Keratinocyte (primary cell): ENCODE results near the gene ETFA. TPM values are rescaled to one million over a fixed set of nuclear protein-coding genes. Genes with fewer than 3 reads are reported as not detected.

Experiments used
- DNase-seq: peaks from one replicate; pipeline ENCODE4 v3.0.0-alpha.2; 2011; ENCODE audit warnings: low read depth, missing footprints, low spot score
- FAIRE-seq: peaks from 2 replicates; lab custom pipeline; 2011; peaks lifted over from hg19 to GRCh38; lab: Jason Lieb, UNC
- H2AFZ ChIP-seq: 2 replicates; pipeline ENCODE4 v1.6.0; 2012; ENCODE audit warnings: low read length, control low read depth, inconsistent platforms; ENCODE audit not compliant: control insufficient read depth
- H3K27ac ChIP-seq: 2 replicates; pipeline ENCODE4 v1.5.1; 2011; ENCODE audit warnings: low read length; ENCODE audit not compliant: control insufficient read depth, insufficient read depth
- H3K27me3 ChIP-seq: 3 replicates; pipeline ENCODE4 v1.6.0; 2011; ENCODE audit warnings: low read length; ENCODE audit not compliant: control insufficient read depth, insufficient read depth; ENCODE audit errors: extremely low read depth
- H3K36me3 ChIP-seq, 2 experiments: 2 replicates in 1 of 2; 3 replicates in 1 of 2; pipeline ENCODE4 v1.5.1; 2011; ENCODE audit warnings: low read length in 2 of 2, mild to moderate bottlenecking in 1 of 2; ENCODE audit not compliant: control insufficient read depth in 2 of 2, insufficient read depth in 2 of 2; ENCODE audit errors: extremely low read depth in 1 of 2
- H3K4me1 ChIP-seq: 3 replicates; pipeline ENCODE4 v1.5.1; 2011; ENCODE audit warnings: low read length; ENCODE audit not compliant: control insufficient read depth, insufficient read depth; ENCODE audit errors: extremely low read depth
- H3K4me2 ChIP-seq: 3 replicates; pipeline ENCODE4 v1.6.0; 2011; ENCODE audit warnings: low read depth, low read length; ENCODE audit not compliant: control insufficient read depth, insufficient read depth; ENCODE audit errors: extremely low read depth
- H3K4me3 ChIP-seq, 3 experiments: fragments of 200-600 bp in 1 of 3; sonication (generic) in 1 of 3; 2 replicates in 2 of 3; 3 replicates in 1 of 3; pipeline ENCODE4 v1.5.1; 2011 to 2016; ENCODE audit warnings: low read length in 3 of 3, mild to moderate bottlenecking in 3 of 3, control low read depth in 2 of 3, inconsistent platforms in 1 of 3, low read depth in 1 of 3, mixed read lengths in 1 of 3, mixed run types in 1 of 3, moderate library complexity in 1 of 3; ENCODE audit not compliant: control insufficient read depth in 2 of 3, insufficient read depth in 2 of 3; ENCODE audit errors: extremely low read depth in 1 of 3
- H3K79me2 ChIP-seq: 2 replicates; pipeline ENCODE4 v1.6.0; 2012; ENCODE audit warnings: low read length; ENCODE audit not compliant: control insufficient read depth, insufficient read depth
- H3K9ac ChIP-seq: 3 replicates; pipeline ENCODE4 v1.6.0; 2011; ENCODE audit warnings: low read length; ENCODE audit not compliant: control insufficient read depth, insufficient read depth; ENCODE audit errors: extremely low read depth
- H3K9me1 ChIP-seq: 3 replicates; pipeline ENCODE4 v1.6.0; 2011; ENCODE audit warnings: low read length; ENCODE audit not compliant: control insufficient read depth, insufficient read depth; ENCODE audit errors: extremely low read depth
- H3K9me3 ChIP-seq: 2 replicates; pipeline ENCODE4 v1.5.1; 2012; ENCODE audit warnings: low read depth, low read length; ENCODE audit not compliant: control insufficient read depth
- H4K20me1 ChIP-seq: 3 replicates; pipeline ENCODE4 v1.6.0; 2011; ENCODE audit warnings: low read length; ENCODE audit not compliant: control insufficient read depth, insufficient read depth; ENCODE audit errors: extremely low read depth
- EZH2 ChIP-seq: IDR thresholded peaks from one replicate; pipeline ENCODE4 v1.6.1; 2012; ENCODE audit warnings: inconsistent platforms, mild to moderate bottlenecking, low read length, moderate library complexity
- dilution Hi-C: fragments of 300-500 bp; cut with MboI; formaldehyde crosslinking; loops from one replicate; pipeline ENCODE4 v1.7.0; 2020; ENCODE audit warnings: low sequenced_read_pairs; ENCODE audit not compliant: extremely low pct_ligation_motif_present
- polyA plus RNA-seq, 5 experiments: library from polyadenylated mRNA; depleted of rRNA in 3 of 5; stranded (reverse) in 3 of 5; stranded (forward) in 1 of 5; unstranded in 1 of 5; fragments of >200 nt; gene quantifications; 1 replicate in 1 of 5; 2 replicates in 3 of 5; 3 replicates in 1 of 5; pipeline versions ENCODE4 v1.2.1 to v1.2.3, GENCODE V29; 2011 to 2012; ENCODE audit warnings: missing spikeins in 2 of 5, low read depth in 1 of 5, low replicate concordance in 1 of 5
- TF ChIP-seq, protein P1 (sequence below), 3 experiments: IDR thresholded peaks in 1 of 3; conservative IDR thresholded peaks in 1 of 3; optimal IDR thresholded peaks in 1 of 3; 2 replicates in 2 of 3; 3 replicates in 1 of 3; pipeline versions ENCODE3 to v1.5.1; 2011; ENCODE audit warnings: low read length in 3 of 3, mild to moderate bottlenecking in 3 of 3, moderate library complexity in 2 of 3, control low read depth in 1 of 3, inconsistent platforms in 1 of 3; ENCODE audit not compliant: insufficient read depth in 2 of 3; ENCODE audit errors: extremely low read depth in 1 of 3

The ETFA gene
- polyA plus RNA-seq, 1 donor (not counting 4 experiments of a cell fraction or from before 2014, with no cell fraction given) = 230 TPM

GRCh38 chr15:76347482-76348055 is 36.3 kb upstream of the ETFA start:
- Histone ChIP-seq H3K36me3 (no peaks in the 10 kb centered on the region), H4K20me1 (no peaks in the 10 kb centered on the region), H3K79me2 (no peaks in the 10 kb centered on the region), H3K9me3 (no peaks in the 10 kb centered on the region), H3K4me2 (no peak overlapping the region), H3K4me3 (no peak overlapping the region), H3K27ac (no peak overlapping the region), H2AFZ (no peak overlapping the region), H3K4me1 (peaks cover 3% of the 10 kb centered on the region), H3K9me1 (no peaks in the 10 kb centered on the region), H3K27me3 (peaks cover 48% of the 10 kb centered on the region), H3K9ac (no peak overlapping the region)
- DNase-seq (no peak), FAIRE-seq (peak; percentile 66)
- TF ChIP-seq EZH2 = no peak
- TF ChIP-seq, protein P1, sequence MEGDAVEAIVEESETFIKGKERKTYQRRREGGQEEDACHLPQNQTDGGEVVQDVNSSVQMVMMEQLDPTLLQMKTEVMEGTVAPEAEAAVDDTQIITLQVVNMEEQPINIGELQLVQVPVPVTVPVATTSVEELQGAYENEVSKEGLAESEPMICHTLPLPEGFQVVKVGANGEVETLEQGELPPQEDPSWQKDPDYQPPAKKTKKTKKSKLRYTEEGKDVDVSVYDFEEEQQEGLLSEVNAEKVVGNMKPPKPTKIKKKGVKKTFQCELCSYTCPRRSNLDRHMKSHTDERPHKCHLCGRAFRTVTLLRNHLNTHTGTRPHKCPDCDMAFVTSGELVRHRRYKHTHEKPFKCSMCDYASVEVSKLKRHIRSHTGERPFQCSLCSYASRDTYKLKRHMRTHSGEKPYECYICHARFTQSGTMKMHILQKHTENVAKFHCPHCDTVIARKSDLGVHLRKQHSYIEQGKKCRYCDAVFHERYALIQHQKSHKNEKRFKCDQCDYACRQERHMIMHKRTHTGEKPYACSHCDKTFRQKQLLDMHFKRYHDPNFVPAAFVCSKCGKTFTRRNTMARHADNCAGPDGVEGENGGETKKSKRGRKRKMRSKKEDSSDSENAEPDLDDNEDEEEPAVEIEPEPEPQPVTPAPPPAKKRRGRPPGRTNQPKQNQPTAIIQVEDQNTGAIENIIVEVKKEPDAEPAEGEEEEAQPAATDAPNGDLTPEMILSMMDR (optimal IDR thresholded peaks at IDR 0.05 in 1 of 3, IDR thresholded peaks at IDR 0.05 in 1 of 3, conservative IDR thresholded peaks at IDR 0.05 in 1 of 3; ENCODE audit: extremely low read depth in 1 of 3, insufficient read depth in 2 of 3, low read length in 3 of 3) = no peak
- dilution Hi-C loops = no loop called here

DNA sequence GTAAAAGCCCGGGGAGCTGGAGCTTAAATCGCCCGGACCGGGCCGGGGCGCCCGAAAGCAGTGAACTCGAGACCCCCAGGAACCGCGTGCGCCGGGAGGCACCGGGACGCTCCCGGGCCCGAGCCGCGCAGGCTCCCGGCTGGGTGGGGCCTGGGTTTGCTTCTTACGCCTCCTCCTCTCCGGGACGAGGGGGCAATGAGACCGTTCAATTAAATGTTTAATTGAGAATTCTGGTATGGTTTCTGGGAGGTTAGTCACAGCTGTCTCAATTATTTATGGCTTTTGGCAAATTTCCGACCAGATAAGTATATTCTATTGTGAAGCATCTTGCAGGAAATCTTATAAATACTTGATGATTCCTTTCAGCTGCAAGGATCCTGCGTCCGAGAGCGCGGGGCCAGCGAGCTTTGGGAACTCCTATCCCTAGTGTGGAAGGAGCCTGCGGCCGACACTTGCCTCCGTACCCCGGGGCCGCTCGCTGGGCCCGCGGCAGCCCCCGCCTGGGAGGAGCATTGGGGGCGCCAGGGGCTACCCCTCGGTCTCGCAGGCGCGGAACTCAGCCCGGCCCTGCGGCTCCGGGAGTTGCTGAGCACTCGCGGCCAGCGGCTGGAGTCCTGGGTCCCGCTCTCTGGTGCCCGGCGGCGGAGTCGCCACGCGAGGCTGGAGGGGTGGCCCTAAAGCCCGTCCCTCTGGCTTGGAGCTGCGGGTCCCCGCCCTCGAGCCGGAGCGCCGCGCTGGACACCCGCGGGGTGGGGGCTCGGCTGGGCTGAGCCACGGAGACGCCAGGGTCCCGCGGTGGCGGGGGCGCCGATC is 35.6 kb upstream of the ETFA start:
- H3K9ac ChIP-seq = peak overlapping the region; percentile 47
- no peaks in the 10 kb centered on the region for H4K20me1 ChIP-seq
- H2AFZ ChIP-seq = peak overlapping the region; percentile 66
- H3K36me3 ChIP-seq = no peaks in the 10 kb centered on the region
- no peak for FAIRE-seq
- TF ChIP-seq, protein P1 (optimal IDR thresholded peaks at IDR 0.05 in 1 of 3, IDR thresholded peaks at IDR 0.05 in 1 of 3, conservative IDR thresholded peaks at IDR 0.05 in 1 of 3; ENCODE audit: extremely low read depth in 1 of 3, insufficient read depth in 2 of 3, low read length in 3 of 3) = no peak
- TF ChIP-seq EZH2 = no peak
- H3K27me3 ChIP-seq = peaks cover 54% of the 10 kb centered on the region
- H3K9me1 ChIP-seq = no peaks in the 10 kb centered on the region
- peak overlapping the region; percentile 34 to 73 (median 70) for H3K4me3 ChIP-seq
- no peaks in the 10 kb centered on the region for H3K79me2 ChIP-seq
- dilution Hi-C loops = no loop called here
- no peaks in the 10 kb centered on the region for H3K9me3 ChIP-seq
- peak overlapping the region; percentile 85 for H3K4me2 ChIP-seq
- DNase-seq = no peak
- peaks cover 3% of the 10 kb centered on the region for H3K4me1 ChIP-seq
- H3K27ac ChIP-seq = no peak overlapping the region
